ENCODE data around the gene ATP6V1B1.

GRCh38 chr2:70890469-70891065 lies 45.1 kb upstream of the ATP6V1B1 start:
- TF ChIP-seq EZH2phosphoT487 (IDR thresholded peaks at IDR 0.05; ENCODE audit: borderline replicate concordance, low read length) (no peak), CTCF (conservative IDR thresholded peaks at IDR 0.05; ENCODE audit: low read depth, low read length) (peak; percentile 32; the same call in 1 of the 2 replicates)

All from PC-3 (cell line).